Measurements from ENCODE around the gene MXD3.

DNA sequence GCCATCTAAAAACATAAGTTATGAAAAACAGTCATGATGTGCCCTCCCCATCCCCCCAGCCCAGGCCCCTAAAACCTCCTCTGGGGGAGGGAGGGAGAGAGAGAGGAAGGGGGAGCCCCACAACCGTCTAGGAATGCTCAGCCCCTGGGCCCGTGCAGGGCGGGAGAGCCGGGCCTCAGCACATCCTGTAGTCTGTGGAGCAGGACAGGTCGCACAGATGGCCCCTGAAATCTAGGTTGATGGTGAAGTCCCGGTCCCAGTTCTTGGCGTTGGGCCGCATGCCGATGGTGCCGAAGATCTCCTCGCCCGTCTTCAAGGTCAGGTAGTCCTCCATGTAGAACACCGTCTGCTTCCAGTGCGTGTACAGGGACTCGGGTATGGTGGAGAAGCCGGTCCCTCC is 46.3 kb downstream of the MXD3 start:
- TF ChIP-seq, protein P1, sequence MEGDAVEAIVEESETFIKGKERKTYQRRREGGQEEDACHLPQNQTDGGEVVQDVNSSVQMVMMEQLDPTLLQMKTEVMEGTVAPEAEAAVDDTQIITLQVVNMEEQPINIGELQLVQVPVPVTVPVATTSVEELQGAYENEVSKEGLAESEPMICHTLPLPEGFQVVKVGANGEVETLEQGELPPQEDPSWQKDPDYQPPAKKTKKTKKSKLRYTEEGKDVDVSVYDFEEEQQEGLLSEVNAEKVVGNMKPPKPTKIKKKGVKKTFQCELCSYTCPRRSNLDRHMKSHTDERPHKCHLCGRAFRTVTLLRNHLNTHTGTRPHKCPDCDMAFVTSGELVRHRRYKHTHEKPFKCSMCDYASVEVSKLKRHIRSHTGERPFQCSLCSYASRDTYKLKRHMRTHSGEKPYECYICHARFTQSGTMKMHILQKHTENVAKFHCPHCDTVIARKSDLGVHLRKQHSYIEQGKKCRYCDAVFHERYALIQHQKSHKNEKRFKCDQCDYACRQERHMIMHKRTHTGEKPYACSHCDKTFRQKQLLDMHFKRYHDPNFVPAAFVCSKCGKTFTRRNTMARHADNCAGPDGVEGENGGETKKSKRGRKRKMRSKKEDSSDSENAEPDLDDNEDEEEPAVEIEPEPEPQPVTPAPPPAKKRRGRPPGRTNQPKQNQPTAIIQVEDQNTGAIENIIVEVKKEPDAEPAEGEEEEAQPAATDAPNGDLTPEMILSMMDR (IDR thresholded peaks at IDR 0.05), result no peak
- no peak for TF ChIP-seq ZFX (IDR thresholded peaks at IDR 0.05; ENCODE audit: borderline replicate concordance)

All from 22Rv1 (cell line).